HG02623 (cell line): ENCODE results near the gene PAWR.
"Not testable (repeated sequence)": the region's sequence is repeated elsewhere in the genome, so short reads cannot be mapped to it uniquely, and the experiment has no call there.

Experiments used
- ATAC-seq: cut with Tn5 transposase; IDR thresholded peaks from one replicate; pipeline ENCODE4 v1.9.1; 2021; ENCODE audit warnings: moderate library complexity; ENCODE audit not compliant: unreplicated experiment

PAWR gene

DNA sequence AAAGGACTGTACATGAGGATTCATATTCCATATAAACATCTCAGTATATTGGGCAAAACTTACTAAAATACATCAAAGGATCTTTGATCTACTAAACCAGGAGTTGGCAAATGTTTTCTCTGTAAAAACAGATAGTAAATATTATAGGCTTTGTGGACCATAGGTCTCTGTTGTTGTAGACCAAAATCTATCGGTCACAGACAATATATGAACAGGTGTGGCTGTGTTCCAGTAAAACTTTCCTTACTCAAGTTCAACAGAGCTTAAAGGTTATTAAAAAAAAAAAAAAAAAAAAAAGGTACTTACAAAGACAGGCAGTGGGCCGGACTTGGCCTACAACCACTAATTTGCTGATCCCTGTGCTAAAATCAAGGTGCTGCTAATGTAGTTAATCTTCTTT is 40.3 kb downstream of the PAWR start:
- no peak for ATAC-seq

DNA sequence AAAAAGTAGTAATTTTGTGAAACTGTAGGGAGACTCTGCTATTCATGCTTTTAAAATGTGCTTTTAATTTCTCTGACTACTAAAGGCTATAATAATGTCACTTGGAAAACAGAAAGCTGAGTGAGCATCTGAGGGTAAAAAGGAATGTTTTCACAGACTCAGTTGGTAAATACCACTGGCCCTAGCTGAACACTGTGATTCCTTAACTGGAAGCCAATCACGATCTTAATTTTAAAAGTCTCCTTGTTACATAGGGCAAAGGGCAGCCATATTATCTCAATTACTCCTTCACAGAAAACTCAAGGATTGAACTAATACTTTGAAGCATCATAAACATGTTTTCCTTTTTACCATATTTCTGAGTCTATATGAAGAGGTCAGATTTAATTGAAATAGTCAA is 41.9 kb downstream of the PAWR start:
- no peak for ATAC-seq

DNA sequence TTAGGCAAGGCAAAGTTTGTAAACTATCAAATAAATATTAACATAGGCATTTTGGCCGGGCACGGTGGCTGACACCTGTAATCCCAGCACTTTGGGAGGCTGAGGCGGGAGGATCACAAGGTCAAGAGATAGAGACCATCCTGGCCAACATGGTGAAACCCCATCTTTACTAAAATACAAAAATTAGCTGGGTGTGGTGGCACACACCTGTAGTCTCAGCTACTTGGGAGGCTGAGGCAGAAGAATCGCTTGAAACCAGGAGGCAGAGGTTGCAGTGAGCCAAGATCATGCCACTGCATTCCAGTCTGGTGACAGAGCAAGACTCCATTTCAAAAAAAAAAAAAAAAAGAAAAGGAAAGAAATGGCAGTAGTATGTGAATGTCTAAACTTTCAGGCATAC is 43.9 kb downstream of the PAWR start:
- not testable (repeated sequence) for ATAC-seq

DNA sequence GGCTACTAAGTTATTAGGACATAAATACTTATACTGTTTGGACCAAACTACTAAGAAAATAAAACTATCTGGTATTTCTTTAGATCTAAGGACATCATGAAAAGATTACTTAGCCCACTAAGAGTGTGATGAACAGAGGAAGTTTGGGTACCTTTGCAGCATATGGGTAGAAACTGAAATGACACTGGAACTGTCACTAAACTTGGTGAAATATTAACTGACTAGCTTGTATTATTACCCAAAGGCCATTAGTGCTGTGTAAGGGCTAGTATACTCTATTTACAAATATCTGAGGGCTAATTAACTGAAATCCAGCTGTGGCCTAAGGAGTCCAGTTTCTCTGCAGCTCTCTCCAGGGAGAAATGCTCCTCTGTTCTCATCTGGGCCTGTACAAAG is 45.5 kb downstream of the PAWR start:
- ATAC-seq: peak; percentile 94

DNA sequence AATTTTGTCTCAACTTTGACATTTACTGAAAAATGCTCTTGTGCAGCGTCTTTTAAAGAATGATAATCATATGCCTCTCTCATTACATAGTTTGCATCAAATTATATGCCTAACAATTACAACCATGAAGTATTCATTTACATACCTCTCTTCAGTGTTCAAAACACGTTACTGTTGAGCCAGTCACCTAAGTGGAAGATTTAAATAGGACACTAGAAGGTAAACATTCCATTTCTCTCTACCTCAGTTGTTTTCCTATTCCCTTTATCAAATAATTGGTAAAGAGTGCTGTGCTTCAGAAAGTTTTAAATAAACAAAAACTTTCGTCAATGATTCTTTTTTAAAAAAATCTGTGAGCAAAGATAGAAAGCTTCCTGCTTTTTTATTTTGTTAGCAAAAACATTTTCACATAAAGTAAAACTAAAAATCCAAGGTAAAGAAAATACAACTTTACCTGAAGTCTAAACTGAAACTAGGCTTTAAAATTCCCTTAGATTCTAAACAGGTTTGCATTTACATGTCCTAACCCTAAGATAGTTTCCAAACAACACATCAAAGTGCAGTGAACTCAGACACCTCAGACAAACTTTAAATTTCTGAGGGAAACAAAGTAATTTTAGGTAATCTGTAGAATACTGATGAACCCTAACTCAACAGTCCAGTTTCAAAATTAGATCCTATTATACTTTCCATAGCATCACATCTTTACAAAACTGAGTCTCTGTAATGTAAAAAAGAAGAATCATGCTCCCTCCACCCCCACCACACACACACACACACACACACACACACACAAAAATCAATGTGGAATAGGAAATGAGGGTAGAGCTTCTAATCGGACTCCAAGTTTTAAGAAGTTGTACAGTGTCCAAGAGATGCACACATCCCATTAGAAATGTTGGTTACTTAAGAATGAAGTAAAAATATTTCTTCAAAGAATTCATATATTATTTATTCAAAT is 46.2 kb downstream of the PAWR start:
- ATAC-seq: no peak

DNA sequence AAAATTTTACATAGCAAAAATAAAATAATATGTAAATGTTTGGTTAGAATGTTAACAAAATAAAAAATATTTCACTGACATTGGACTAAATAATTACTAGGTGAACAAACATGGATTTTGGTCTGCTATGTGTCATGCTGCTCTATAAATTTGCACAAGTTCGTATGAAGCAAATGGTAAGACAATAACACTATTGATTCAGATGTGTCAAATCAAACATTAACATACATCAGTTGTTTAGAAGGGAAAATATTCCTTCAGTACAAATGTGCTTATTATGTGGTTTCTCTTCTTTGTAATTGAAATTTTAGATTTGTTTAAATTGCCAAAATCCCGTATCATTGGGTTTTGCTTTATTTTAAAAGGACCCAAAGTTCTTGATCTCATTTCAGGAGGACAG is 46.9 kb downstream of the PAWR start:
- no peak for ATAC-seq

DNA sequence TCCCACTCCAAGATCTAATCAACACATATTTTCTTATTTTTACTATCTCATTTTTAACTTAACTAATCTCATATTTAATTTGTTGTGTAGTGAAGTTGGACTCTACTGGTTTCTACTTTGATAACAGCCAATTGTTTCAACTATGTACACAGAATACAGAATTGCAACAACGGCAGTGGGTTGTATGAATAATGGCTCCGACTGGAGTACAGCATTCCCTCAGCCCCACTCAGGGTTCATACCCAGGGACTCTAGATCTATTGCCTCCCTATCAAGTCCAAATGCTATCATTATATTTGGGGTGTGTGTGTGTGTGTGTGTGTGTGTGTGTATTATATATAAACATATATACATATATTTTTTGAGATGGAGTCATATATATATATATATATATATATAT is 52.3 kb downstream of the PAWR start:
- ATAC-seq: no peak

DNA sequence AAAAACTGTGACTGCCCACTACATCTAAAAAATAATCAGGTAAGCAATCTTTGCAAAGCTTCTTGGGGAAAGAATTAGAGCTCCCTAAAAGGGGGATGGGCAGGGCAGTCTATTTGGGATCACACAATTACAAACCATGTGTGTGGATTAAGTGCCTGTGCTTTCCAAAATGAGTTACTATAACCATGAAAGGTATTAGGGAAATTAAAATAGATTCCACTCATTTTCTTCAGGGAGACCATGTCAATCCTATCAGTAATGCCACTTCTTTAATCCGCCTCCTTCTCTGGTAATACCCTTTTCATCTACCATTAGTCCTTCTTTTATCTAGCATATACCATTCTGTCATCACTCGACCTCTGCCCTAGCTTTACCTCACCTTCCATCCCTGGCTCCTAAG is 53.7 kb downstream of the PAWR start:
- no peak for ATAC-seq

DNA sequence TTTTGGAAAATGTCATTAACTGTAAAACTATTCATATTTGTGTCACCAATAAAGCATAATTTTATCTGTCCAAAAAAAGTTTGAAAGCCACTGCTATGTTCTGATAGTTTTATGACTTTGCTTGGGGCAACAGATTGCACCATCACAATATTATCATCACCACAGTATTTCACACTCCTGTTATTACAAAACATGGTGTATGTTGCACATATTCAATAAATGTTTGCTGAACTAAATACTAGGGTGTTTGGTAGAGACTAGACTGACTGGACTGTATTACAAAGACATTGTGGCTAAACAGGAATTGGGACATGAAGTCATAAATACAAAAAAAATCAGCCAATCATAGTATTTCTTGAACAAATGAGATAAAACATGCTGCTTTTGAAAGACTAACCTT is 55.1 kb downstream of the PAWR start:
- no peak for ATAC-seq

DNA sequence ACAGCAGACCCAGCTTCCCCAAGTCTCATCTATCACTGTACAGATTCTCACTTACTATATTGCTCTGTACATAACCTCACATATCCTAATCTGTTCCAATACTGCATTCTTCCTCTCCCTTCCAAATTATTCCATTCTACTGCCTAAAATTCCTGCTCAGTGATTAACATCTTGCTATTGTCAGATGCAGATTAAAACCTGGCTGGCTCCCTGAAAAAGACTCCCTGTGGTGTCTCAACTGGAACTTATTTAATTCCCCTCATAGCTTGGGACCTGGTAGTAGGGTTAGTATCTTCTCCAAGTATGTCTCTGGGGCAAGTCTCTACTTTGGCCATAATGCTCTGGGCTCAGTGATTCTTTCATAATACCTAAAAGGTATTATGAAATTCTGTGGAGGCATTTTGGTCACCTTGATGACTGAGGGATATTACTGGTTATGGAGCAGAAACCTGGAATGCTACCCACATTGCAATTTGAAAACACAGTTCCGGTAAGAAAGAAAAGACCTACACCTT is 55.8 kb downstream of the PAWR start:
- ATAC-seq: no peak

DNA sequence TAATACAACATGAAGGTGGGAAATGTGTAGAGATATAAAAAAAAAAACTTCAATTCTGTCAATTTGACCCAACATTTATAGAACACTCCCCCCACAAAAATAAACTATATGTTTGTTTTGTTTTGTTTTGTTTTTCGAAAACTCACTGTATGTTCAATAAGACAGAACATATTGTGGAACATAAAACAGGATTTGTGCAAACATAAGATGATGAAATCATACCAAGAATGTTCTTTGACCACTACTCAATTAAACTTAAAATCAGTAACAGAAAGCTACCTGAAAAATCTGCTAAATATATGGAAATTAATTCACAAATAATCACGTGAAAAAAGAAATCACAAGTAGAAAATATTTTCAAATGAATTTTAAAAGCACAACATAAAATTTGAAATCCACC is 61.2 kb downstream of the PAWR start:
- no peak for ATAC-seq

DNA sequence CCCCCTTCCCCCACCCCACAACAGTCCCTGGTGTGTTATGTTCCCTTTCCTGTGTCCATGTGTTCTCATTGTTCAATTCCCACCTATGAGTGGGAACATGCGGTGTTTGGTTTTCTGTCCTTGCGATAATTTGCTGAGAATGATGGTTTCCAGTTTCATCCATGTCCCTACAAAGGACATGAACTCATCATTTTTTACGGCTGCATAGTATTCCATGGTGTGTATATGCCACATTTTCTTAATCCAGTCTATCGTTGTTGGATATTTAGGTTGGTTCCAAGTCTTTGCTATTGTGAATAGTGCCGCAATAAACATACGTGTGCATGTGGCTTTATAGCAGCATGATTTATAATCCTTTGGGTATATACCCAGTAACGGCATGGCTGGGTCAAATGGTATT is 64.0 kb downstream of the PAWR start:
- not testable (repeated sequence) for ATAC-seq

DNA sequence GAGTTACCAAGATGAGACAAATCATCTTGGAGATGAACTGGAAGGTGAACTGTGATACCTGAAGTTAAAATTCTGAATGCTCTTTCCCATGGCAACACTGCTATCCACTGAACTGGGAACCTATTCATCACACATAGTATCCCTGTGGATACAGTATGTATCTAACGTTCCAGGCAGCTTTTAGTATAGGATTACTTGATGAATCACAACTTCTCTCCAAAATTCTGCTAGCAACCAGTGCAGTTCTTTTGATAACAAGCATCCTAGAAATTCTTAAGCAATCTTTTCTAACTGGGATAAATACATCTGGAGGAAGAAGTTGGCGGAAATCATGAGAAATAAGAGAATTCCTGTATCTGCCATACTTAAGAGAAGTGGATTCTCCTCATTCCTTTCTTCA is 66.4 kb downstream of the PAWR start:
- ATAC-seq: no peak

DNA sequence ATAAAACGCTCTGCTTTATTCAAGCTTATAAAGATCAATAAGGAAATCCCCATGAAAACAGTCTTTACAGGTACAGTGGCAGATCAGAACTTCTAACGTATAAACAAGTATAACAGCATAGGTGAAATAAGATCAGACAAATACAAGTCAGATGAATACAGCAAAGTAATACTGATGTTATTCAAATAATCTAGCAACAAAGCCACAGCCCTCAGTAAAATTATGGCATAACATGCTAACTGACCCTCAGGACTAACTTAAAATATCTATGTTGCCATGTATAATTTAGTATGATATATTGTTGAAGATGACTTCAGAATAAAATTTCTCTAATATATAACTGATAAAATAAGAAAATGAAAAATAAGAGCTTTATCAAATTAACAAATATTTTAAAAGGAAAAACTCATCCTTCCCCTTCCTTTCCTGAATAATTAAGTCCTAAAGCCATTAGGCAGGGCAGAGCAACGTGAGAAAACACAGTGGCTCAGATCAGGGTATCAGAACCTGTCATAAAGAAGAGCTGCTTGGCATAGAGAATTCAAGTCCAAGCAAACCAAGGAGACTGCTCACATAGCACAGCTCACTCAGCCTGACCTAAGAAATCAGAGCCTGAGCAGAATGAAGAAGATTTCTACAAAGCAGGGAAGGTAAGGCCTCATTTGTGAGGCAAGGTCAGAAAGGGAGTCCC is 70.7 kb downstream of the PAWR start:
- no peak for ATAC-seq

DNA sequence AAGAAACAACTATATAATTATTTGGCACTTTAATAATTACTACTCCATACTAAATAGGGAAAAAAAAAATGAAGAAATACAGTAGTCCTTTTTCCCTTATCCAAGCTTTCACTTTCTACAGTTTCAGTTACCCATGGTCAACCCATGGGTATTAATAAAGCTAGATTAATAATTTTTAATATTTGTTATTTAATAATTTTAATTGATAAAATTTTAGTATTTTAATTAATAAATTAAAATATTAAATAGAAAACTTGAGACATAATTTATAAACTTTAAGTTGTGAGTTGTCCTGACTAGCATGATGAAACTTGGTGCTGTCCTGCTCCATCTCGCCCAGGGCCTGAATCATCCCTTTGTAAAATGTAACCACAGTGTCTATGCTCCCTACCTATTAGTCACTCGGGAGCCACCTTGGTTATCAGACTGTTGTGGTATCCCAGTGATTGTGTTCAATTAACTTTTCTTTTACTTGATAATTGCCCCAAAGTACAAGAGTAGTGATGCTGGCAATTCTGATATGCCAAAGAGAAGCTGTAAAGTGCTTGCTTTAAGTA is 71.8 kb downstream of the PAWR start:
- no peak for ATAC-seq

DNA sequence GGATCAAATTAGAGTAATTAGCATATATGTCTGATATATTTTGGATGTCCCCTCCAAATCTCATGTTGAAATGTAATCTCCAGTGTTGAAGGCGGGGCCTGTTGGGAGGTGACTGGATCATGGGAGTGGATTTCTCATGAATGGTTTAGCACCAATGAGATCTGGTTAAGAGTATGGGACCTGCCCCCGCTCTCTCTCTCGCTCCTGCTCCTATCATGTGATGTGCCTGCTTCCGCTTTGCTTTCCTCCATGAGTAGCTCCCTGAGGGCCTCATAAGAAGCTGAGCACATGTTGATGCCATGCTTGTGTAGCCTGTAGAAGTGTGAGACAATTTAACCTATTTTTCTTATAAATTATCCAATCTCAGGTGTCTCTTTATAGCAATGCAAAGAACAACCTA is 73.1 kb downstream of the PAWR start:
- ATAC-seq: no peak

DNA sequence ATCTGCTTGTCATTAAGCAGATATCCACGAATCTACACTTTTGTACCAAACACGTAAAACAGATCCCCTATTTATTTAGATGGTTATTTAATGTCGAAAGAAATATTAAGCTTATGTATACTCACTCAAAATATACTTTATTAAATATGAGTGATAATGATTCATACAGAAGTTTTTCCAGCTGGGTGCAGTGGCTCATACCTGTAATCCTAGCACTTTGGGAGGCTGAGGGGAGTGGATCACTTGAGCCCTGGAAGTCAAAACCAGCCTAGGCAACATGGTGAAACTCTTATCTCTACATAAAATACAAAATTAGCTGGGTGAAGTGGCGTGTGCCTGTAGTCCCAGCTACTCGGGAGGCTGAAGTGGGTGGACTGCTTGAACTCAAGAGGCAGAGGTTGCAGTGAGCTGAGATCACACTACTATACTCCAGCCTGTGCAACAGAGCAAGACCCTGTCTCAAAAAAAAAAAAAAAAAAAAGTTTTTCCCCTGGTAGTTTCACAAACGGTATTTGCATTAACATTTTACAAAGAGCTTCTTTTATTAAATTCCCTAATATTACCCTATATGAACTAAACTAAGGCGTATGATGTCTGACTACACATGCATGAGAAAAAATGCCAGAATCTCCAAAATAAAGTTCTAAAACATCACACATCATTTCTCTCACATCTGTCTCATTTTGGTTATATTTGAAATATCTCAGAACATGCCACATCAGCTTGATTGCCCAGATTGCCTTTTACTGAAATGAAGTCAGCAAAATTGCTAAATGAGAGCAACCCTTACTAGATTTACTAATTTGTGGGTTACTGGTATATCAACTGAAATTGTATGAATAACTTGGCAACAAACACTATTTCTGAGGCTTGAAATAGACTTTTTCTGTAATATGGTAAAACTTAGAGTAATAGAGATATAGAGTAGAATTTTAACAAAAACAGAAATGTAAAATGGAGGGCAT is 74.9 kb downstream of the PAWR start:
- peak; percentile 49 for ATAC-seq

DNA sequence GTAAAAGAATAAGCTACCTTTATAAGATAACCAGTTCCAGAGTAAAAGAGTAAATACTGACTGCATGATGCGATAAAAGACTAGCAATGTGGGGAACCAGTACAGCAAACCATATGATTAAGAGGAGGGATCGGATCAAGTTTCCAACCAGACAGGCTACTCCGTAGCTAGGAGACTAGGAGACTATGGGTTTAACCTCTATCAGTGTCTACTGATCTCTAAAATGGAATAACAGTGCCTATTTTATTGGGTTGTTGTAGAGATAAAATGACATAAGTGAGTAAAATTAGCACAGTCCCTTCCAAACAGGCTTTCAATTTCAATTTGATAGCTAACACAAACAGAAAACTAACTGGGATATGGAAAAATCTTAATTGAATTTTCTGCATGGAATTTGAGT is 76.0 kb downstream of the PAWR start:
- ATAC-seq: no peak

DNA sequence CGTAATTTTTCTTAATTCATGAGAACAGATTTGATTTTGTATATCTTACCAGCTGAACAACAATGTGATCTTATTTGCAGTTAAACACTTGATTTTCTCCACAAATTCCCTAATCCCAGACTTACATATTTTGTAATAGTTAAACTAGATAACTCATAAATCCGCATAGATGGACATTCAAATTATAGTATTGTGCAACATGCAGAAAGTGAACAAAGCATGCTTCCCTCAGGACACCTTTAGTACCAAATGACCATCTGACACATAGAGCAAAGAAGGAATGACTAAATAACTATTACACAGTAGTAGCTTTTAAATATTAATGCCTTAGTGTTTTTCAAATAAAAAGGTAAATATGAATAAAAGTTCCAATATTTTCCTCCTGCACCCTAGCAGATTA is 88.9 kb downstream of the PAWR start:
- ATAC-seq: no peak

DNA sequence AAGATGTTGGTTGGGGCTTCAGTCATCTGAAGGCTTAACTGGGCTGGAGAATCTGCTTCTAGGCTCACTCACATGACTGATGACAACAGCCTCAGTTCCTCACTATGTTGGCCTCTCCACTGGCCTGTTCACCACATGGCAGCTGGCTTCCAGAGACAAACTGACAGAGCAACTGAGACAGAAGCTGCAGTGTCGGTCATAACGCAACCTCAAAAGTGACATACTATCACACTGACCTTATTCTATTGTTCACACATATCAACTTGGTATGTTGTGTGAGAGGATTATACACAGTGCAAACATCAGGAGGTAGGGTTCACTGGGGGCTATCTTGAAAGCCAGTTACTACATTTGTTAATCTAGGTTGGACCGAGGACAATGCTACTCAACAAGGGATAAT is 92.9 kb downstream of the PAWR start:
- ATAC-seq: no peak
